GM12878 (cell line): ENCODE results near the gene LUM. TPM values are rescaled to one million over a fixed set of nuclear protein-coding genes. Genes with fewer than 3 reads are reported as not detected.

Experiments
- ATAC-seq: fragments of 200-7000 bp; cut with Tn5 transposase; 3 replicates; pipeline ENCODE4 v1.9.1; 2020; ENCODE audit warnings: mild to moderate bottlenecking, moderate library complexity
- BruUV-seq: library from RNA; stranded (reverse); fragments of 400-500 nt; replicated peaks from 2 replicates; lab custom pipeline; 2021; lab: Mats Ljungman, UMichigan
- CTCF ChIA-PET: fragments of 300-600 bp; sonication (Branson Sonifier 250); formaldehyde crosslinking; extraction: SDS; loops from one replicate; lab custom pipeline; 2021; ENCODE audit warnings: inconsistent platforms; lab: Yijun Ruan, JAX
- POLR2A ChIA-PET: fragments of 350-600 bp; formaldehyde crosslinking; extraction: SDS; loops from one replicate; lab custom pipeline; 2021; ENCODE audit warnings: inconsistent platforms; lab: Charles Lee
- RAD21 ChIA-PET: fragments of 300-600 bp; sonication (Branson Sonifier 250); formaldehyde crosslinking; loops from one replicate; lab custom pipeline; 2023; ENCODE audit warnings: antibody characterized with exemption; ENCODE audit not compliant: unreplicated experiment; lab: Charles Lee
- SMC1A ChIA-PET: fragments of 300-600 bp; sonication (Branson Sonifier 250); formaldehyde crosslinking; loops from one replicate; lab custom pipeline; 2023; ENCODE audit not compliant: unreplicated experiment, uncharacterized antibody; lab: Charles Lee
- DNase-seq: peaks from one replicate; pipeline ENCODE4 v3.0.0-alpha.2; 2011; ENCODE audit warnings: low read depth, low spot score
- FAIRE-seq: peaks from 3 replicates; lab custom pipeline; 2011; peaks lifted over from hg19 to GRCh38; lab: Jason Lieb, UNC
- H2AFZ ChIP-seq: 2 replicates; pipeline ENCODE4 v1.6.0; 2011; ENCODE audit warnings: low read depth, low read length, control low read depth; ENCODE audit not compliant: control insufficient read depth
- H3K27ac ChIP-seq: 2 replicates; pipeline ENCODE4 v1.5.1; 2011; ENCODE audit warnings: control low read depth; ENCODE audit not compliant: control insufficient read depth, insufficient read depth
- H3K27me3 ChIP-seq, 2 experiments: replicated peaks in 1 of 2; 2 replicates each; pipeline versions ENCODE4 v1.6.0 to v1.6.1; 2011; ENCODE audit warnings: low read length in 1 of 2; ENCODE audit not compliant: control insufficient read depth in 2 of 2, insufficient read depth in 2 of 2
- H3K36me3 ChIP-seq, 2 experiments: 2 replicates each; pipeline ENCODE4 v1.5.1; 2011; ENCODE audit warnings: low read length in 1 of 2; ENCODE audit not compliant: control insufficient read depth in 2 of 2, insufficient read depth in 2 of 2
- H3K4me1 ChIP-seq: 2 replicates; pipeline ENCODE4 v1.6.1; 2011; ENCODE audit warnings: mild to moderate bottlenecking, low read length, moderate library complexity, mixed read lengths; ENCODE audit not compliant: control insufficient read depth, insufficient read depth
- H3K4me2 ChIP-seq: 2 replicates; pipeline ENCODE4 v1.6.0; 2011; ENCODE audit warnings: control low read depth; ENCODE audit not compliant: control insufficient read depth, insufficient read depth
- H3K4me3 ChIP-seq: fragments of 200-600 bp; sonication (generic); 2 replicates; pipeline ENCODE4 v1.5.1; 2016
- H3K79me2 ChIP-seq: 2 replicates; pipeline ENCODE4 v1.6.0; 2011; ENCODE audit warnings: low read length; ENCODE audit not compliant: control insufficient read depth, insufficient read depth
- H3K9ac ChIP-seq: 2 replicates; pipeline ENCODE4 v1.8.0; 2011; ENCODE audit warnings: low read length, control low read depth, mixed read lengths; ENCODE audit not compliant: control insufficient read depth, insufficient read depth
- H3K9me3 ChIP-seq: replicated peaks from 3 replicates; pipeline ENCODE4 v1.5.1; 2011; ENCODE audit warnings: mild to moderate bottlenecking, low read length; ENCODE audit not compliant: control insufficient read depth, insufficient read depth
- H4K20me1 ChIP-seq: 2 replicates; pipeline ENCODE4 v1.6.0; 2011; ENCODE audit not compliant: control insufficient read depth, insufficient read depth
- BHLHE40 ChIP-seq, 2 experiments: fragments of 450-650 bp in 1 of 2; IDR thresholded peaks; 2 replicates each; pipeline ENCODE4 v1.6.1; 2011 to 2017; ENCODE audit warnings: low read depth in 2 of 2, borderline replicate concordance in 1 of 2, improper control_type of control experiment in 1 of 2, low read length in 1 of 2, mild to moderate bottlenecking in 1 of 2
- CEBPB ChIP-seq, 2 experiments: fragments of 150-350 bp in 1 of 2; IDR thresholded peaks; 2 replicates each; pipeline ENCODE4 v1.6.1; 2012 to 2014; ENCODE audit warnings: low read depth in 2 of 2, low read length in 2 of 2, borderline replicate concordance in 1 of 2, inconsistent platforms in 1 of 2
- CREM ChIP-seq: IDR thresholded peaks from 2 replicates; pipeline ENCODE4 v1.6.1; 2014; ENCODE audit warnings: antibody characterized with exemption, low read depth
- ESRRA ChIP-seq: IDR thresholded peaks from 2 replicates; pipeline ENCODE4 v1.6.1; 2012; ENCODE audit warnings: mild to moderate bottlenecking, low read length, improper control_type of control experiment
- JUND ChIP-seq: IDR thresholded peaks from 2 replicates; pipeline ENCODE4 v1.6.1; 2012; ENCODE audit warnings: low read depth, mild to moderate bottlenecking, low read length, improper control_type of control experiment, moderate library complexity
- MLLT1 ChIP-seq: fragments of 450-650 bp; IDR thresholded peaks from 2 replicates; pipeline ENCODE4 v1.6.1; 2016; ENCODE audit warnings: mild to moderate bottlenecking
- RB1 ChIP-seq: fragments of 450-650 bp; formaldehyde crosslinking; IDR thresholded peaks from 2 replicates; pipeline ENCODE4 v1.6.1; 2017; ENCODE audit warnings: mild to moderate bottlenecking, borderline replicate concordance
- RUNX3 ChIP-seq: IDR thresholded peaks from 2 replicates; pipeline ENCODE4 v1.6.1; 2012; ENCODE audit warnings: low read length, inconsistent platforms
- SP1 ChIP-seq: IDR thresholded peaks from one replicate; pipeline ENCODE4 v1.6.1; 2011; ENCODE audit warnings: low read depth, low read length
- TCF3 ChIP-seq: IDR thresholded peaks from 2 replicates; pipeline ENCODE4 v1.6.1; 2012; ENCODE audit warnings: low read depth, mild to moderate bottlenecking, low read length, borderline replicate concordance; ENCODE audit not compliant: insufficient read depth
- YY1 ChIP-seq: IDR thresholded peaks from 2 replicates; pipeline ENCODE4 v1.6.1; 2011; ENCODE audit warnings: low read depth, mild to moderate bottlenecking, low read length
- in situ Hi-C: fragments of 300-500 bp; cut with MboI; formaldehyde crosslinking; loops from 9 replicates; pipeline ENCODE4 v1.14.3; 2018; ENCODE audit warnings: mixed read lengths
- intact Hi-C: fragments of 100-400 bp; cut with micrococcal nuclease; formaldehyde crosslinking; loops from one replicate; pipeline ENCODE4 v1.14.2; 2022; ENCODE audit not compliant: unreplicated experiment
- polyA plus RNA-seq, 11 experiments: library from polyadenylated mRNA; depleted of rRNA in 4 of 11; unstranded in 6 of 11; stranded (reverse) in 5 of 11; fragments of >200 nt; fragmentation: Nextera tagmentation in 4 of 11; fragmentation: Illumina TruSeq in 1 of 11; extraction: Ambion mirVana in 4 of 11; extraction: Trizol in 1 of 11; gene quantifications; 1 replicate in 1 of 11; 2 replicates in 10 of 11; pipeline versions ENCODE4 v1.2.1 to v1.2.3, GENCODE V29; 2011 to 2016; ENCODE audit warnings: inconsistent platforms in 2 of 11, missing spikeins in 2 of 11, low read depth in 1 of 11
- total RNA-seq, 4 experiments: library from RNA; depleted of rRNA in 3 of 4; stranded (reverse); fragments of >200 nt in 3 of 4; fragmentation: Illumina TruSeq in 1 of 4; extraction: Trizol in 1 of 4; gene quantifications; 2 replicates each; pipeline versions ENCODE4 v1.2.1 to v1.2.3, GENCODE V29; 2013 to 2021
- TF ChIP-seq, protein P1 (sequence below): IDR thresholded peaks from 2 replicates; pipeline ENCODE4 v1.6.1; 2011; ENCODE audit warnings: borderline replicate concordance, low read depth, mild to moderate bottlenecking, moderate library complexity, low read length; ENCODE audit not compliant: insufficient read depth, poor library complexity, severe bottlenecking
- TF ChIP-seq, protein P2 (sequence below): fragments of 450-650 bp; IDR thresholded peaks from 2 replicates; pipeline ENCODE4 v1.6.1; 2016; ENCODE audit warnings: mild to moderate bottlenecking
- TF ChIP-seq, protein P3 (sequence below): IDR thresholded peaks from 2 replicates; pipeline ENCODE4 v1.6.1; 2012; ENCODE audit warnings: low read depth, low read length, improper control_type of control experiment

The LUM gene
- total and polyA plus RNA-seq, 10 of the 15 experiments (the other 5 are each of a cell fraction or from before 2014, with no cell fraction given): 0.09 to 0.31 TPM; not detected in 8

DNA sequence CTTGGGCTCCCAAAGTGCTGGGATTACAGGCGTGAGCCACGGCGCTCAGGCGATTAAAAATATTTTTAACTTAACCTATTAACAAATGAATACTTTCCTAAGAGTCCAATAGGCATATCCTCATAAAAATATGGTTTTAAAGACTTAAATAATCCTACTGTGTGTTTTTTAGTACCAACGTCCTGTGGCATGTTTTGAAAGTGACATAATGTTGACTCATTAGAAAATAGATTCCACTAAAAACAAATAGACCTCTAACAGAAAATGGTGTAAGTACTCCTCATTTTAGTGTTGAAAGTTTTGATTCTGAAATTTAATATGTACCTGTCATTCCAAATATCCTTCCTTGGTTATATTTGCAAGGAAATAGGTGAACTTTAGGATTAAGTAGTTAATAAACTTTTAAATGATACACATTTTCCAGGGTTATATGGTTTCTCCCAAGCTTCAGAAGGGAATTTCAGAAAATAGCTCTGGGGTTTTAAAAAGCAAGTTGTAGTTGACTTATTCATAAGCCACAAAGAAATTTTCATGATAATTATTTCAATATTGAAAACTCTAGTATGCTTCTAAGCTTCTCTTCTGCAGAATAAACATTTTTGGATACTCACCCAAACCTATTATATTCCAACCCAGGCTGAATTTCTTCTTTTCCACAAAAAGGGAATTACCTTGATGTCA is 12.1 kb upstream of the LUM start (continued):
- TF ChIP-seq JUND (no peak), YY1 (no peak), BHLHE40 (IDR thresholded peaks at IDR 0.05; ENCODE audit: borderline replicate concordance in 1 of 2, low read depth in 2 of 2, low read length in 1 of 2) (no peak), RB1 (no peak), TCF3 (no peak)

GRCh38 chr12:91120781-91121180 is 9.5 kb upstream of the LUM start:
- in situ Hi-C loops (no loop called here), intact Hi-C loops (no loop called here)
- CTCF ChIA-PET: interaction anchor here (4.8 kb wide), 1 partner anchor 12 kb away, joined by 27 read pairs; no protein-coding TSS in a partner anchor
- no peak overlapping the region for H3K27ac ChIP-seq
- POLR2A ChIA-PET: no interaction called here
- SMC1A ChIA-PET: interaction anchor here (1.0 kb wide), 1 partner anchor 12 kb away, joined by 3 read pairs; no protein-coding TSS in a partner anchor
- DNase-seq (no peak), FAIRE-seq (no peak), ATAC-seq (no peak)
- BruUV-seq: no TSS peak
- H3K4me3 ChIP-seq: no peak overlapping the region
- no peaks in the 10 kb centered on the region for H3K36me3 ChIP-seq
- no peak overlapping the region for H3K9ac ChIP-seq
- H2AFZ ChIP-seq: no peak overlapping the region
- no peaks in the 10 kb centered on the region for H3K79me2 ChIP-seq
- no peaks in the 10 kb centered on the region for H3K27me3 ChIP-seq
- RAD21 ChIA-PET: no interaction called here
- H3K4me1 ChIP-seq: no peaks in the 10 kb centered on the region
- no peak for TF ChIP-seq ESRRA
- TF ChIP-seq MLLT1: no peak
- no peak for TF ChIP-seq SP1
- no peak for TF ChIP-seq TCF3
- TF ChIP-seq CREM: no peak
- TF ChIP-seq RUNX3: no peak
- TF ChIP-seq CEBPB (IDR thresholded peaks at IDR 0.05; ENCODE audit: borderline replicate concordance in 1 of 2, low read depth in 2 of 2, low read length in 2 of 2): no peak
- TF ChIP-seq, protein P1, sequence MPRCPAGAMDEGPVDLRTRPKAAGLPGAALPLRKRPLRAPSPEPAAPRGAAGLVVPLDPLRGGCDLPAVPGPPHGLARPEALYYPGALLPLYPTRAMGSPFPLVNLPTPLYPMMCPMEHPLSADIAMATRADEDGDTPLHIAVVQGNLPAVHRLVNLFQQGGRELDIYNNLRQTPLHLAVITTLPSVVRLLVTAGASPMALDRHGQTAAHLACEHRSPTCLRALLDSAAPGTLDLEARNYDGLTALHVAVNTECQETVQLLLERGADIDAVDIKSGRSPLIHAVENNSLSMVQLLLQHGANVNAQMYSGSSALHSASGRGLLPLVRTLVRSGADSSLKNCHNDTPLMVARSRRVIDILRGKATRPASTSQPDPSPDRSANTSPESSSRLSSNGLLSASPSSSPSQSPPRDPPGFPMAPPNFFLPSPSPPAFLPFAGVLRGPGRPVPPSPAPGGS: no peak
- TF ChIP-seq, protein P2, sequence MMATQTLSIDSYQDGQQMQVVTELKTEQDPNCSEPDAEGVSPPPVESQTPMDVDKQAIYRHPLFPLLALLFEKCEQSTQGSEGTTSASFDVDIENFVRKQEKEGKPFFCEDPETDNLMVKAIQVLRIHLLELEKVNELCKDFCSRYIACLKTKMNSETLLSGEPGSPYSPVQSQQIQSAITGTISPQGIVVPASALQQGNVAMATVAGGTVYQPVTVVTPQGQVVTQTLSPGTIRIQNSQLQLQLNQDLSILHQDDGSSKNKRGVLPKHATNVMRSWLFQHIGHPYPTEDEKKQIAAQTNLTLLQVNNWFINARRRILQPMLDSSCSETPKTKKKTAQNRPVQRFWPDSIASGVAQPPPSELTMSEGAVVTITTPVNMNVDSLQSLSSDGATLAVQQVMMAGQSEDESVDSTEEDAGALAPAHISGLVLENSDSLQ: no peak
- TF ChIP-seq, protein P3, sequence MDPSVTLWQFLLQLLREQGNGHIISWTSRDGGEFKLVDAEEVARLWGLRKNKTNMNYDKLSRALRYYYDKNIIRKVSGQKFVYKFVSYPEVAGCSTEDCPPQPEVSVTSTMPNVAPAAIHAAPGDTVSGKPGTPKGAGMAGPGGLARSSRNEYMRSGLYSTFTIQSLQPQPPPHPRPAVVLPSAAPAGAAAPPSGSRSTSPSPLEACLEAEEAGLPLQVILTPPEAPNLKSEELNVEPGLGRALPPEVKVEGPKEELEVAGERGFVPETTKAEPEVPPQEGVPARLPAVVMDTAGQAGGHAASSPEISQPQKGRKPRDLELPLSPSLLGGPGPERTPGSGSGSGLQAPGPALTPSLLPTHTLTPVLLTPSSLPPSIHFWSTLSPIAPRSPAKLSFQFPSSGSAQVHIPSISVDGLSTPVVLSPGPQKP: no peak
- no peaks in the 10 kb centered on the region for H3K9me3 ChIP-seq
- no peaks in the 10 kb centered on the region for H4K20me1 ChIP-seq
- H3K4me2 ChIP-seq: no peak overlapping the region
